Muscle layer of duodenum (tissue), 2 donors: Measurements from ENCODE around the gene CDC42EP4.
"Not testable (repeated sequence)": the region's sequence is repeated elsewhere in the genome, so short reads cannot be mapped to it uniquely, and the experiment has no call there.

Source experiments
- H3K27ac ChIP-seq: one replicate; pipeline ENCODE4 v1.7.0; 2013; ENCODE audit warnings: mild to moderate bottlenecking, low read length
- H3K27me3 ChIP-seq: one replicate; pipeline ENCODE4 v1.7.0; 2013; ENCODE audit warnings: low read depth, mild to moderate bottlenecking, control low read depth, low read length
- H3K36me3 ChIP-seq, 2 donors: one replicate each; pipeline ENCODE4 v1.7.0; 2013; ENCODE audit warnings: low read length in 2 of 2, control low read depth in 1 of 2, mild to moderate bottlenecking in 1 of 2; ENCODE audit not compliant: insufficient read depth in 2 of 2, control insufficient read depth in 1 of 2
- H3K4me1 ChIP-seq, 2 donors: one replicate each; pipeline ENCODE4 v1.7.0; 2013; ENCODE audit warnings: low read length in 2 of 2, mild to moderate bottlenecking in 2 of 2, control low read depth in 1 of 2, moderate library complexity in 1 of 2; ENCODE audit not compliant: insufficient read depth in 2 of 2, control insufficient read depth in 1 of 2
- H3K4me3 ChIP-seq, 2 donors: one replicate each; pipeline ENCODE4 v1.7.0; 2013; ENCODE audit warnings: low read length in 2 of 2, low read depth in 1 of 2, mild to moderate bottlenecking in 1 of 2
- H3K9me3 ChIP-seq, 2 donors: one replicate each; pipeline ENCODE4 v1.7.0; 2013; ENCODE audit warnings: low read length in 2 of 2, control low read depth in 1 of 2, mild to moderate bottlenecking in 1 of 2; ENCODE audit not compliant: control insufficient read depth in 1 of 2
- donor health status: healthy.

Gene CDC42EP4

DNA sequence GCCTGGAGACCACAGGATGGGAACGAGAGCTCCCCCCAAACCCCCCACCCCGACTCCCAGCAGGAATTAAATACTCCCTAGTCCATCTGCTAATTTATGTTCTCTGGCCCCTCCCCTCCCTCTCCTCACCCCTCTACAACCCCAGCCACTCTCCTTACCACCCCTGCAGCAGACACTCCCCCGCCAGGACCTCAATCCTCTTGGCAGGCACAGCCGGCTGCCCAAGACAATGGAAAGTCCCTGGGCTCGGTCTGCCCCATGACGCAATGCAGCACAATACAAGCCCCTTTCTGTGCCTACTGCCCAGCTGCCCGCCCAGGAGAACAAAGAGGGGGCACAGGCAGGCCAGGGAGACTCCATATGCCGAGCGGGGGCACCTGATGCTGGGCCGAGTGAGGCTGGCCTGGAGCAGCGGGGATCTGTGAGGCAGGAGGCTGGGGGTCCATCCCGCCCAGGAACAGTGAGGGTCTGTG is 30.3 kb upstream of the CDC42EP4 start:
- H3K4me1 ChIP-seq, result peaks cover 3 to 52% of the 10 kb centered on the region in 2 donors
- no peaks in the 10 kb centered on the region for H3K36me3 ChIP-seq
- H3K9me3 ChIP-seq, result no peaks in the 10 kb centered on the region
- H3K4me3 ChIP-seq, result no peak overlapping the region
- H3K27ac ChIP-seq, result peak overlapping the region; percentile 58
- H3K27me3 ChIP-seq, result no peaks in the 10 kb centered on the region

GRCh38 chr17:73341350-73342049 is 29.7 kb upstream of the CDC42EP4 start:
- Histone ChIP-seq H3K36me3 (no peaks in the 10 kb centered on the region), H3K27me3 (no peaks in the 10 kb centered on the region), H3K4me1 (peaks cover 3 to 52% of the 10 kb centered on the region in 2 donors), H3K9me3 (no peaks in the 10 kb centered on the region), H3K4me3 (no peak overlapping the region), H3K27ac (no peak overlapping the region)

GRCh38 chr17:73340093-73340596 is 28.3 kb upstream of the CDC42EP4 start:
- Histone ChIP-seq H3K4me1 (peaks cover 3 to 52% of the 10 kb centered on the region in 2 donors), H3K36me3 (no peaks in the 10 kb centered on the region), H3K9me3 (no peaks in the 10 kb centered on the region), H3K27me3 (no peaks in the 10 kb centered on the region), H3K4me3 (no peak overlapping the region), H3K27ac (peak overlapping the region; percentile 14)

DNA sequence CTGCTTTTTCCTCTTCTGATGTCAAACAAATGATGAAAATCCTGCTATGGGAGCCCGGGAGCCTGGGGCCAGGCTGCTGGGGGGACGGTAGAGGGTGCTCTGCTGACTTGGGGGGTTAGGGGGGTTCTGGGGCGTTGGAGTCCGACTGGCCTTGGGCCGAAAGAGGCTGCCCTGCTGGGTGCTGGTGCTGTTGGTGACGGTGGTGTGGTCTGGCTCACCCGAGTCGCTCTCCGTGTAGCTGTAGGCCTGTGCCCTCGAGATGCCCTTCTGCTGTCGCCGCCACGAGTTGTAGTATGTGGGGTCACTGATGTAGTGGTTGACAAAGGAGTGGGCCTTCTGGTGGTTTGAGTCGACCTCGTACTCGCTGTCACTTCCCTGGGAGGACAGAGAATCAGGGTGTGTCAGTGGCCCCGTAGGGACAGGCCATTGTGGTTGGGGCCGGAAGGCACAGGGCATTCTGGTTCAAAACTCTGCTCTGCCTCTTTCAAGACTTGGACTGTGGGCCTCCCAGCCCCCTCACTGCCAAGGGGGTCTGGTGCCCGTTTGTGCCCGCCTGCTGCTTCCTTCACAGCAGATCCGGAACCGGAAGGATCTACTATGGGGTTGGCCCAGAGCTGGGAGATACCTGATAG is 26.9 kb upstream of the CDC42EP4 start:
- H3K36me3 ChIP-seq, result no peaks in the 10 kb centered on the region
- H3K9me3 ChIP-seq, result no peaks in the 10 kb centered on the region
- H3K4me1 ChIP-seq, result peaks cover 3 to 46% of the 10 kb centered on the region in 2 donors
- peak overlapping the region in 1 of 2 donors; percentile 38 for H3K4me3 ChIP-seq
- H3K27me3 ChIP-seq, result no peaks in the 10 kb centered on the region
- H3K27ac ChIP-seq, result no peak overlapping the region

- Histone ChIP-seq H3K27ac (no peak overlapping the region), H3K36me3 (no peaks in the 10 kb centered on the region), H3K4me3 (peak overlapping the region in 1 of 2 donors; percentile 38), H3K27me3 (no peaks in the 10 kb centered on the region), H3K9me3 (no peaks in the 10 kb centered on the region), H3K4me1 (peaks cover 0 to 40% of the 10 kb centered on the region in 2 donors)
Observed at GRCh38 chr17:73338050-73338521, 26.3 kb upstream of the CDC42EP4 start.

DNA sequence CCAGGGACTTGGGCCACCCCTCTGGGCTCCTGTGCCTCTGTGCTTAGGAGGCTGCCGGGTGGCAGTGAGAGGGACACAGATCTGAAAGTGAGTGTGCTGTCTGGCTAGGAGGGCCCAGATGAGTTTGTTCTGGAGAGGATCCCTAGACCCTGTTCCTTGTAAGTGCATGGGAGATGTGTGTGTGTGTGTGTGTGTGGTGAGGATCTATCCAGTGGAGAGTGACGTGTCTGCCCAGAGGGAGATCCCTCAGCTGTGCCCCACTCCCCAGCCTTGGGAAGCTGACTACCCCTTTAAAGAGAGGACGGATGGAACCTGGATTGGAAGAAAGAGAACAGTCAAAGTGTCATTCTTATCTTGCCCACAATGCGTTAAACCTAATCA is 25.5 kb upstream of the CDC42EP4 start:
- Histone ChIP-seq H3K27me3 (no peaks in the 10 kb centered on the region), H3K4me3 (no peak overlapping the region), H3K4me1 (peaks cover 0 to 32% of the 10 kb centered on the region in 2 donors), H3K9me3 (no peaks in the 10 kb centered on the region), H3K36me3 (no peaks in the 10 kb centered on the region), H3K27ac (no peak overlapping the region)

DNA sequence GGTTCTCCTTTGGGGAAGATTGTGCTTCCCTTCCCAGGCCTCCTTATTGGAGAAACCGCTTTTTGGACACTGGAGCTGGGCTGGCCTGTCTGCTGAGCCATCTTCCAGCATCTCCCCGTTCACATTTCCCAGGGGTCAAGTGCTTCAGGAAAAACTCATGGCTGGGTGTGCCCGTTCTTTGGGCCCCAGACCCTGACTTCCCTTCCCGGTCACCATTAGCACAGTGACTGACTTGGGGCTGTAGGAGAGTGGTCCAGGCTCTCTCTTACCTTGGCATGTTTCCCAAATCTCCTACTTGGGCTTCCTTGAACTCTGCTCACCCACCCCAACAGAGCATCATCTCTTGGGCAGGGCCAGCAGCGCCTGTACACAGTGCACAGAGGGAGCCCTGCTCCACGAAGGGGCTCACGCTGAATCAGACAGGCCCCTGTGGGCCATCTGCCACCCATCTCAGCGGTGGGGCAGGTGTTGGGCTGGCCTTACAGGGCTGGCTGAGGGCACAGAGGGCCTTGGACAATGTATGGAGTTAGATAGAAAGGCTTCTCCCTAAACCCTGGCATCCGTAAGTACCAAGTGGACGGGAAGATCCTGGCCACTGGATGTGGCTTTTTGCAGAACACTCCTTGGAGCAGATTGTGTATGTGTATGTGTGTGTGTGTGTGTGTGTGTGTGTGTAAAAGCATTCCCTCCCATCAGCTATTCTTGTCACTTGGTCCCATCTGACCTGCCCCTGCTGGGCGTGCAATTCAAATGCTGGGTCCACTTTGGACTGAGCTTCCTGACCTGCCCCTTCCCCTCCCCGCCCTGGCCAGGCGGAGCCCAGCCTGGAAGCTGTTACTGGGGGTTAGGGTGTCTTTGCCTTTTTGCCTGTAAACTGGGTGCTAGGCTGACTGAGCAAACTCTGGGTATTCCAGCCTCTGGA is 24.9 kb upstream of the CDC42EP4 start:
- no peak overlapping the region for H3K4me3 ChIP-seq
- peaks cover 0 to 26% of the 10 kb centered on the region in 2 donors for H3K4me1 ChIP-seq
- no peaks in the 10 kb centered on the region for H3K36me3 ChIP-seq
- H3K27ac ChIP-seq, result no peak overlapping the region
- no peaks in the 10 kb centered on the region for H3K9me3 ChIP-seq
- no peaks in the 10 kb centered on the region for H3K27me3 ChIP-seq

DNA sequence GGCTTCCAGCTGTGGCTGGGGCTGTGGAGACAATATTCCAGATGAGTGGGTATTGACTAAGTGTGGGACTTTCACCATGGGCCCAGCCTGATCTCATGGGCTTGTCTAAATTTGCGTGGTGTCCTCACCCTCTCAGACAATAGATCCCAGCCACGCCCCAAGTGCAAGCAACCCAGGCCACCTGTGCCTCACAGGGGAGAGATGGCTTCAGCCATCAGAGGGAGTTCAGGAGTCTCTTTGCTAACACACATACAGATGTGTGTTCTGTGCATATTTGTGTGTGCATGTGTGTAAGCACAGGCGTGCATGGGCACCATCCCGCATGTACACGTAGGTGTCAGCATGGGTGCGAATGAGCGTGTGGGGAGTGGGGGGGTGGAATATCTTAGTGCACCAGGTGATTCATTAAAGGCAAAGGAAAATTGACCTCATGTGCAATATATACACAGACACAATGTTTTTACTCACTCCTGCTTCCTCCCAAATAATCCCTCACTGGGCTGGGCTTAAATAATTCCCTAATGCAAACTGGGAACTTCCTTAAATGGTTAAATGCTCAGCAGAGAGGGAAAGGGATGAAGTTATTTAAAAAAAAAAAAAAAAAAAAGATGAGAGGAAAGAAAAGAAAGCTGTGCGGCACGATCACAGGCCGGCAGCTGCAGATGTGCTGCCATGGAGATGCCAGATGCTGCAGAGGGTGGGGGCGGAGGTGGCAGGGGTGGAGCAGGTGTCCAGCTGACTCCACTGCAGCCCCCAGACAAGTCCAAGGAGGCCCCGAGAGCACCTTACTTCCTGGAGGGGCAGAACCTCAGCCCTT is 24.0 kb upstream of the CDC42EP4 start:
- H3K27ac ChIP-seq, result peak overlapping the region; percentile 51
- H3K9me3 ChIP-seq, result no peaks in the 10 kb centered on the region
- peaks cover 0 to 20% of the 10 kb centered on the region in 2 donors for H3K4me1 ChIP-seq
- no peaks in the 10 kb centered on the region for H3K36me3 ChIP-seq
- H3K4me3 ChIP-seq, result no peak overlapping the region
- no peaks in the 10 kb centered on the region for H3K27me3 ChIP-seq

- no peaks in the 10 kb centered on the region for H3K27me3 ChIP-seq
- H3K4me3 ChIP-seq, result no peak overlapping the region
- no peaks in the 10 kb centered on the region for H3K36me3 ChIP-seq
- H3K4me1 ChIP-seq, result peaks cover 0 to 16% of the 10 kb centered on the region in 2 donors
- no peaks in the 10 kb centered on the region for H3K9me3 ChIP-seq
- H3K27ac ChIP-seq, result peak overlapping the region; percentile 51
Observed at GRCh38 chr17:73334771-73335513, 23.1 kb upstream of the CDC42EP4 start.

DNA sequence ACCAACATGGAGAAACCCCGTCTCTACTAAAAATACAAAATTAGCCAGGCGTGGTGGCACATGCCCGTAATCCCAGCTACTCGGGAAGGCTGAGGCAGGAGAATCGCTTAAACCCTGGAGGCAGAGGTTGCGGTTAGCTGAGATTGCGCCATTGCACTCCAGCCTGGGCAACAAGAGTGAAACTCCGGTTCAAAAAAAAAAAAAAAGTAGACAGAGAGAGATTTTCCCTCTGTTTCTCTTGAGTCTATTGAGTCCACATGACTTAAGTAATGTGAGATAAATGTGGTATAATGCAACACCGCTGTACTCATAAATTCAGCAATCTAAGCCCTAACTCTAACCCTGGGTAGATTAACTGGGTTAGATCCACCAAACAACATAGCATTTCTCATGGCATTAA is 21.6 kb upstream of the CDC42EP4 start:
- not testable (repeated sequence) for H3K27me3 ChIP-seq, H3K27ac ChIP-seq, H3K36me3 ChIP-seq, H3K4me3 ChIP-seq, H3K4me1 ChIP-seq, H3K9me3 ChIP-seq
